KMS-11 (cell line): ENCODE measurements around the gene FAM32A.
A peak's percentile ranks its signal among the peaks of the same experiment; 100 is the strongest.

ENCODE experiments used
- H2AFZ ChIP-seq: fragments of 200-600 bp; sonication (generic); 2 replicates; pipeline ENCODE4 v1.6.1; 2016; ENCODE audit warnings: antibody characterized with exemption, mixed run types, low read depth
- H3K27ac ChIP-seq: fragments of 200-600 bp; sonication (generic); 2 replicates; pipeline ENCODE4 v1.6.1; 2016; ENCODE audit warnings: mild to moderate bottlenecking, mixed run types
- H3K27me3 ChIP-seq: fragments of 200-600 bp; sonication (generic); 2 replicates; pipeline ENCODE4 v1.6.1; 2017; ENCODE audit warnings: mild to moderate bottlenecking, low read depth, mixed run types, moderate library complexity; ENCODE audit not compliant: insufficient read depth
- H3K36me3 ChIP-seq: fragments of 200-600 bp; sonication (generic); 2 replicates; pipeline ENCODE4 v1.6.1; 2017; ENCODE audit warnings: mild to moderate bottlenecking, mixed run types; ENCODE audit not compliant: insufficient read depth
- H3K4me1 ChIP-seq: fragments of 200-600 bp; sonication (generic); 2 replicates; pipeline ENCODE4 v1.6.1; 2016; ENCODE audit warnings: mild to moderate bottlenecking, low read depth, mixed run types; ENCODE audit not compliant: poor library complexity, severe bottlenecking
- H3K4me2 ChIP-seq: fragments of 200-600 bp; sonication (generic); 2 replicates; pipeline ENCODE4 v1.7.0; 2016; ENCODE audit warnings: mild to moderate bottlenecking, mixed run types
- H3K4me3 ChIP-seq: fragments of 200-600 bp; sonication (generic); IDR thresholded peaks from 2 replicates; pipeline ENCODE4 v1.6.1; 2017; ENCODE audit warnings: low read depth, low read length, mixed read lengths; ENCODE audit not compliant: insufficient read depth
- H3K79me2 ChIP-seq: fragments of 200-600 bp; sonication (generic); 2 replicates; pipeline ENCODE4 v1.6.1; 2016; ENCODE audit warnings: low read depth, mixed run types; ENCODE audit not compliant: insufficient read depth
- H3K9ac ChIP-seq: fragments of 200-600 bp; sonication (generic); 2 replicates; pipeline ENCODE4 v1.6.1; 2016; ENCODE audit warnings: mild to moderate bottlenecking, mixed run types
- H4K20me1 ChIP-seq: fragments of 200-600 bp; sonication (generic); 2 replicates; pipeline ENCODE4 v1.6.1; 2016; ENCODE audit warnings: mild to moderate bottlenecking, mixed run types; ENCODE audit not compliant: insufficient read depth
- TF ChIP-seq, protein P1 (sequence below): fragments of 200-600 bp; sonication (generic); conservative IDR thresholded peaks from 2 replicates; pipeline ENCODE4 v1.6.1; 2017; ENCODE audit warnings: low read depth, mild to moderate bottlenecking, antibody characterized with exemption, low read length, moderate library complexity, mixed read lengths

The FAM32A gene

DNA sequence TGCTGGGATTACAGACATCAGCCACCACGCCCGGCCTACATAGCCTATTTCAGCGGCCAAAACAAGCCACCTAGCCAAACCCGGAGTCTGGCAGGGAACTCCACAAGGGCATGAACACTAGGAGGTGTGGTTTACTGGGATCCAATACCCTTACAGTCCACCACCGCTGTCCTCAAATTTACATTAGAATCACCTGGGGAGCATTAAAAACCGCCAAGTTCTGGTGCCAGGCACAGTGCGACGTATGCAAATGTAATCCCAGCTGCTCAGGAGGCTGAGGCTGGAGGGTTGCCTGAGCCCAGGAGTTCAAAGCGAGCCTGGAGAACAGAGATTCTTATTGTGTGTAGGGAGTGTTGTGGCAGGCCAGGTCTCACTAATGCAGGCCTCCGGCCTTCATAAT is 8.3 kb downstream of the FAM32A start:
- peaks cover 14% of the 10 kb centered on the region for H3K4me1 ChIP-seq
- H3K79me2 ChIP-seq, result peaks cover 6% of the 10 kb centered on the region
- TF ChIP-seq, protein P1, sequence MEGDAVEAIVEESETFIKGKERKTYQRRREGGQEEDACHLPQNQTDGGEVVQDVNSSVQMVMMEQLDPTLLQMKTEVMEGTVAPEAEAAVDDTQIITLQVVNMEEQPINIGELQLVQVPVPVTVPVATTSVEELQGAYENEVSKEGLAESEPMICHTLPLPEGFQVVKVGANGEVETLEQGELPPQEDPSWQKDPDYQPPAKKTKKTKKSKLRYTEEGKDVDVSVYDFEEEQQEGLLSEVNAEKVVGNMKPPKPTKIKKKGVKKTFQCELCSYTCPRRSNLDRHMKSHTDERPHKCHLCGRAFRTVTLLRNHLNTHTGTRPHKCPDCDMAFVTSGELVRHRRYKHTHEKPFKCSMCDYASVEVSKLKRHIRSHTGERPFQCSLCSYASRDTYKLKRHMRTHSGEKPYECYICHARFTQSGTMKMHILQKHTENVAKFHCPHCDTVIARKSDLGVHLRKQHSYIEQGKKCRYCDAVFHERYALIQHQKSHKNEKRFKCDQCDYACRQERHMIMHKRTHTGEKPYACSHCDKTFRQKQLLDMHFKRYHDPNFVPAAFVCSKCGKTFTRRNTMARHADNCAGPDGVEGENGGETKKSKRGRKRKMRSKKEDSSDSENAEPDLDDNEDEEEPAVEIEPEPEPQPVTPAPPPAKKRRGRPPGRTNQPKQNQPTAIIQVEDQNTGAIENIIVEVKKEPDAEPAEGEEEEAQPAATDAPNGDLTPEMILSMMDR, result no peak
- H3K27me3 ChIP-seq, result no peaks in the 10 kb centered on the region
- H2AFZ ChIP-seq, result no peak overlapping the region
- no peak overlapping the region for H3K4me3 ChIP-seq
- H4K20me1 ChIP-seq, result no peaks in the 10 kb centered on the region
- H3K4me2 ChIP-seq, result no peak overlapping the region
- no peak overlapping the region for H3K27ac ChIP-seq
- no peak overlapping the region for H3K9ac ChIP-seq
- no peaks in the 10 kb centered on the region; the same call in 1 of the 2 replicates for H3K36me3 ChIP-seq

DNA sequence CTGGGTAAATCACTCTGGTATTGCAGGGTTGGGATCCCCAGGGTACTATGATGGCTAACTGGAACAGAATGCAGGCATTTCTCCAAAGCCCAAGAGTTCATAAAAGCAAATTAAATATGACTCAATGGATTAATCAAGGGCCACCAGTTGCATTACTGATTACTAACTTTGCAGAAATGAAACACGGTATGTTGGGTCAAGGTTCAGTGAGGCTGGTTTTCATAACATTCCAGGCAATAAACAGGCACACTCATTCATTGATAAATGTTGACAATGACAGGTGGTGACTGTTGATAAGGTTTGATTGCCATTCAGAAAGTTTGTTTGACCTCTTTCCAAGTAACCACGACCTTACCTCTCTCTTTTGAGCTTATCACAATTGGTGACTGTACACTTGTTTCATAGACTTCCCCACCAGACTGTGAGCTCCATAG is 12.0 kb downstream of the FAM32A start:
- Histone ChIP-seq H3K4me3 (no peak overlapping the region), H3K36me3 (no peaks in the 10 kb centered on the region), H3K27me3 (no peaks in the 10 kb centered on the region), H3K79me2 (peaks cover 15% of the 10 kb centered on the region), H3K4me2 (peak overlapping the region; percentile 96), H3K27ac (peak overlapping the region; percentile 9; the same call in 1 of the 2 replicates), H2AFZ (peak overlapping the region; percentile 68), H3K9ac (peak overlapping the region; percentile 64; the same call in 1 of the 2 replicates), H4K20me1 (no peaks in the 10 kb centered on the region), H3K4me1 (peaks cover 27% of the 10 kb centered on the region)
- TF ChIP-seq, protein P1, result no peak

DNA sequence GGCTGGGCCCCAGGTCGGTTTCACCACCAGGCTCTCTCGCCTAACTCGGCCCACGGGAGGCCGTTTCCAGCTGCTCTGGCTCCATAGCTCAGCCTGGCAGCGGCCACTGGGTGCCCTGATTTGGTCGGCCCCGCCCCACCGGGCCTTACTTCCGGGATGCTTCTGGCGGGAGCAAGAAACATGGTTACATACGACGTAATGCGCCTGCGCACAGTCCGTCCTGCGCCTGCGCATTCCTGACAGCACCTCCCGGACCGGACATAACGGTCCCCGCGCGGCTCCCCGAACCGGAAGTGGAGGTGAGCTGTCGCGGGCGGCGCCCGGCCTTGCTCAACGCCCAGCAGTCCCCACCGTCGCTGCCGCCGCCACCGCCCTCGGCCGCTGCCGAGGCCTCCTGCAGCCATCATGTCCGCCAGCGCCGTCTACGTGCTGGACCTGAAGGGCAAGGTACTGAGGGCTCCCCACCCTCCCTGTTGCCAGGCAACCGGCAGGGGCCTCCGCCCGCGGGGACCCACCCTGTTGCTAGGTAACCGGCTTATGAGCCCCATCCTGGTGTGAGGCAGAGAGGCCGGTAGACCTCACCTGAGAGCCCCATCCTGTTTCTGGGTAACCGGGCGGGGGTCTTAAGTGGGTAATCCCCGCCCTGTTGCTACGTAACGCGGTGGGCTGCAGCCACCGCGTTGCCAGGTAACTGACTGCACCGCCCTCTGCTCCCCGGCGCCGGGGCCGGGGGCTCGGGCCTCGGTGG is 12.6 kb downstream of the FAM32A start, which contains the start of gene AP1M1:
TSS of gene AP1M1 (plus strand) at position 290 of the 748 bp plus-strand sequence. CDS start at position 406, 116 bp downstream.
- H2AFZ ChIP-seq, result peak within 1 kb of the TSS; percentile 68
- peak within 1 kb of the TSS; percentile 96 for H3K4me2 ChIP-seq
- peak within 1 kb of the TSS; percentile 64 for H3K9ac ChIP-seq
- no peaks in the 10 kb centered on the region for H3K27me3 ChIP-seq
- H4K20me1 ChIP-seq, result no peaks in the 10 kb centered on the region
- TF ChIP-seq, protein P1, result no peak
- peaks cover 33% of the 10 kb centered on the region for H3K4me1 ChIP-seq
- H3K4me3 ChIP-seq, result peak within 1 kb of the TSS; percentile 42
- H3K79me2 ChIP-seq, result peaks cover 15% of the 10 kb centered on the region
- H3K27ac ChIP-seq, result peak within 1 kb of the TSS; percentile 28
- H3K36me3 ChIP-seq, result no peaks in the 10 kb centered on the region

DNA sequence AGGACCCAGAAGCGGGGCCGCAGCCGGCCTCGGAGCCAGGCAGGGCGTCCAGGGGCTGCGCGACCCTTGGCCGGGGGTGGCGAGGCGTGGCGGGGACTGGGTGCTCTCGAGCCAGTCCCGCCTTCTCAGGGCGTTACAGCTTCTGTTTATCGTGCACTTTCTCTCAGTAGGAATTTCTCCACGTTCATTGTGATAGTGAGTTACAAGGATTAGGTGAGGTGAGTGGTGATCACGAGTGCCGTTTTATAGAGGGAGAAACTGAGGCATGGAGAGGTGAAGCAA is 13.1 kb downstream of the FAM32A start:
- H3K4me1 ChIP-seq, result peaks cover 37% of the 10 kb centered on the region
- TF ChIP-seq, protein P1, result no peak
- H2AFZ ChIP-seq, result peak overlapping the region; percentile 68
- H3K4me2 ChIP-seq, result peak overlapping the region; percentile 92
- no peaks in the 10 kb centered on the region for H3K27me3 ChIP-seq
- peak overlapping the region; percentile 42 for H3K4me3 ChIP-seq
- peak overlapping the region; percentile 64 for H3K9ac ChIP-seq
- H3K27ac ChIP-seq, result peak overlapping the region; percentile 28; the same call in 1 of the 2 replicates
- no peaks in the 10 kb centered on the region for H3K36me3 ChIP-seq
- no peaks in the 10 kb centered on the region for H4K20me1 ChIP-seq
- H3K79me2 ChIP-seq, result peaks cover 15% of the 10 kb centered on the region
